HepG2 (cell line): Measurements from ENCODE around the gene ERV3-1. TPM values are rescaled to one million over a fixed set of nuclear protein-coding genes. Genes with fewer than 3 reads are reported as not detected.

Experiments used
- ATF2 ChIP-seq: sonication (generic); formaldehyde crosslinking; IDR thresholded peaks from 2 replicates; pipeline ENCODE4 v1.4.0; 2020; ENCODE audit warnings: missing genetic modification reagents
- FOXC1 ChIP-seq: sonication (generic); formaldehyde crosslinking; IDR thresholded peaks from 2 replicates; pipeline ENCODE4 v1.8.0; 2022; ENCODE audit warnings: mild to moderate bottlenecking, missing genetic modification reagents, borderline replicate concordance
- GLI4 ChIP-seq: sonication (generic); formaldehyde crosslinking; IDR thresholded peaks from 2 replicates; pipeline ENCODE4 v1.5.1; 2020; ENCODE audit warnings: missing genetic modification reagents, mild to moderate bottlenecking, moderate library complexity, borderline replicate concordance
- HNRNPL ChIP-seq: fragments of 200-400 bp; formaldehyde crosslinking; IDR thresholded peaks from 2 replicates; pipeline ENCODE4 v1.6.1; 2017; ENCODE audit warnings: mild to moderate bottlenecking, low read depth, low read length
- KLF12 ChIP-seq: sonication (generic); formaldehyde crosslinking; IDR thresholded peaks from 2 replicates; pipeline ENCODE4 v1.4.0; 2020; ENCODE audit warnings: missing genetic modification reagents, borderline replicate concordance
- KLF16 ChIP-seq, 2 experiments: sonication (generic) in 1 of 2; formaldehyde crosslinking in 1 of 2; IDR thresholded peaks; 2 replicates each; pipeline versions ENCODE4 v1.6.1 to v1.8.0; 2016 to 2023; ENCODE audit warnings: missing genetic modification reagents in 2 of 2, missing compliant biosample characterization in 1 of 2
- MED1 ChIP-seq: sonication (generic); formaldehyde crosslinking; IDR thresholded peaks from 2 replicates; pipeline ENCODE4 v1.4.0; 2020; ENCODE audit warnings: missing genetic modification reagents
- MYC ChIP-seq: sonication (generic); formaldehyde crosslinking; IDR thresholded peaks from 2 replicates; pipeline ENCODE4 v1.9.0; 2021; ENCODE audit warnings: missing genetic modification reagents, borderline replicate concordance
- NFKBIZ ChIP-seq: IDR thresholded peaks from 2 replicates; pipeline ENCODE4 v1.6.1; 2018; ENCODE audit warnings: missing genetic modification reagents, missing compliant biosample characterization
- NR0B2 ChIP-seq: sonication (generic); formaldehyde crosslinking; IDR thresholded peaks from 2 replicates; pipeline ENCODE4 v1.4.0; 2020; ENCODE audit warnings: mild to moderate bottlenecking, missing genetic modification reagents
- PBX2 ChIP-seq: IDR thresholded peaks from 2 replicates; pipeline ENCODE4 v1.6.1; 2016; ENCODE audit warnings: control low read depth
- RELA ChIP-seq: sonication (generic); formaldehyde crosslinking; IDR thresholded peaks from 2 replicates; pipeline ENCODE4 v1.4.0; 2020; ENCODE audit warnings: missing genetic modification reagents
- RFXAP ChIP-seq: sonication (generic); formaldehyde crosslinking; IDR thresholded peaks from 2 replicates; pipeline ENCODE4 v1.4.0; 2020; ENCODE audit warnings: missing genetic modification reagents, borderline replicate concordance
- SP2 ChIP-seq: sonication (generic); formaldehyde crosslinking; IDR thresholded peaks from 2 replicates; pipeline ENCODE4 v1.5.1; 2020; ENCODE audit warnings: mild to moderate bottlenecking, missing genetic modification reagents
- SPEN ChIP-seq: sonication (generic); formaldehyde crosslinking; IDR thresholded peaks from 2 replicates; pipeline ENCODE4 v1.5.1; 2020; ENCODE audit warnings: low read depth, mild to moderate bottlenecking, missing genetic modification reagents
- STAG1 ChIP-seq: sonication (generic); formaldehyde crosslinking; IDR thresholded peaks from 2 replicates; pipeline ENCODE4 v1.4.0; 2020; ENCODE audit warnings: missing genetic modification reagents
- TGIF2 ChIP-seq: IDR thresholded peaks from 2 replicates; pipeline ENCODE4 v1.6.1; 2016; ENCODE audit warnings: control low read depth, missing compliant biosample characterization
- ZFP41 ChIP-seq: sonication (generic); formaldehyde crosslinking; IDR thresholded peaks from 2 replicates; pipeline ENCODE4 v1.4.0; 2020; ENCODE audit warnings: mild to moderate bottlenecking, missing genetic modification reagents, borderline replicate concordance
- ZNF160 ChIP-seq: sonication (generic); formaldehyde crosslinking; IDR thresholded peaks from 2 replicates; pipeline ENCODE4 v1.8.0; 2022; ENCODE audit warnings: mild to moderate bottlenecking, inconsistent platforms, missing genetic modification reagents
- ZNF235 ChIP-seq: sonication (generic); formaldehyde crosslinking; IDR thresholded peaks from 2 replicates; pipeline ENCODE4 v1.8.1; 2023; ENCODE audit warnings: mild to moderate bottlenecking, missing genetic modification reagents, borderline replicate concordance
- ZNF510 ChIP-seq: sonication (generic); formaldehyde crosslinking; IDR thresholded peaks from 2 replicates; pipeline ENCODE4 v1.4.0; 2020; ENCODE audit warnings: low read depth, mild to moderate bottlenecking, missing genetic modification reagents
- ZNF598 ChIP-seq: sonication (generic); formaldehyde crosslinking; IDR thresholded peaks from 2 replicates; pipeline ENCODE4 v1.5.1; 2020; ENCODE audit warnings: mild to moderate bottlenecking, missing genetic modification reagents, borderline replicate concordance
- ZNF616 ChIP-seq: sonication (generic); formaldehyde crosslinking; IDR thresholded peaks from 2 replicates; pipeline ENCODE4 v1.5.0; 2020; ENCODE audit warnings: low read depth, mild to moderate bottlenecking, missing genetic modification reagents
- ZNF691 ChIP-seq: sonication (generic); formaldehyde crosslinking; IDR thresholded peaks from 2 replicates; pipeline ENCODE4 v1.4.0; 2020; ENCODE audit warnings: missing genetic modification reagents, low read depth, mild to moderate bottlenecking, borderline replicate concordance
- ZNF780A ChIP-seq: sonication (generic); formaldehyde crosslinking; IDR thresholded peaks from 2 replicates; pipeline ENCODE4 v1.8.0; 2022; ENCODE audit warnings: mild to moderate bottlenecking, missing genetic modification reagents, moderate library complexity
- polyA plus RNA-seq, 8 experiments: library from polyadenylated mRNA; depleted of rRNA in 3 of 8; stranded (reverse) in 7 of 8; unstranded in 1 of 8; fragments of >200 nt; fragmentation: Illumina TruSeq in 4 of 8; extraction: Trizol in 4 of 8; gene quantifications; 2 replicates each; pipeline versions ENCODE4 v1.2.1 to v1.2.3, GENCODE V29; 2011 to 2016; ENCODE audit warnings: low read depth in 4 of 8, missing spikeins in 1 of 8, mixed read lengths in 1 of 8; ENCODE audit not compliant: insufficient read depth in 1 of 8
- total RNA-seq, 5 experiments: library from RNA; depleted of rRNA; stranded (reverse); fragments of >200 nt; fragmentation: Illumina TruSeq; extraction: Trizol; gene quantifications; 2 replicates each; pipeline ENCODE4 v1.2.3, GENCODE V29; 2016; ENCODE audit warnings: low read depth in 1 of 5

Gene ERV3-1
- total and polyA plus RNA-seq, 2 of the 13 experiments (the other 11 are each of a cell fraction or from before 2014, with no cell fraction given), result 20.4 to 86.3 TPM

- TF ChIP-seq PBX2 (CRISPR knock-in tag), result peak; percentile 90
- peak; percentile 52 for TF ChIP-seq MED1
- TF ChIP-seq NR0B2 (CRISPR knock-in tag), result 0 out of 2 replicates have a peak, but pooled peaks have one; percentile 26
- peak; percentile 57; the same call in 1 of the 2 replicates for TF ChIP-seq ZNF616
- no peak for TF ChIP-seq HNRNPL
- peak; percentile 89 for TF ChIP-seq RFXAP (CRISPR knock-in tag)
- 0 out of 2 replicates have a peak, but pooled peaks have one; percentile 30 for TF ChIP-seq ZNF235 (CRISPR knock-in tag)
- TF ChIP-seq SPEN (CRISPR knock-in tag), result peak; percentile 55; the same call in 1 of the 2 replicates
- no peak for TF ChIP-seq NFKBIZ
- TF ChIP-seq SP2 (CRISPR knock-in tag), result peak; percentile 81
- no peak for TF ChIP-seq ZNF780A
- no peak for TF ChIP-seq ZNF691 (CRISPR knock-in tag)
- TF ChIP-seq ZNF510, result no peak
- peak; percentile 86; the same call in 1 of the 2 replicates for TF ChIP-seq GLI4 (CRISPR knock-in tag)
- TF ChIP-seq ZFP41, result 0 out of 2 replicates have a peak, but pooled peaks have one; percentile 64
- peak; percentile 75 for TF ChIP-seq TGIF2 (CRISPR knock-in tag)
- peak; percentile 80; the same call in 1 of the 2 replicates for TF ChIP-seq FOXC1 (CRISPR knock-in tag)
- peak; percentile 57; the same call in 1 of the 2 replicates for TF ChIP-seq ZNF160 (CRISPR knock-in tag)
- peak; percentile 90; the same call in 1 of the 2 replicates for TF ChIP-seq ZNF598 (CRISPR knock-in tag)
- TF ChIP-seq KLF16 (CRISPR knock-in tag; IDR thresholded peaks at IDR 0.05), result peak in 1 of 2 experiments; percentile 83; a peak in 2 of 4 replicates
- peak; percentile 30; the same call in 1 of the 2 replicates for TF ChIP-seq MYC
- TF ChIP-seq ATF2 (CRISPR knock-in tag), result peak; percentile 35; the same call in 1 of the 2 replicates
- no peak for TF ChIP-seq RELA (CRISPR knock-in tag)
- 0 out of 2 replicates have a peak, but pooled peaks have one; percentile 70 for TF ChIP-seq KLF12 (CRISPR knock-in tag)
- no peak for TF ChIP-seq STAG1
These were observed at the start of gene ERV3-1 (continued) for GRCh38 chr7:65006094-65006992.
